Measurements from ENCODE around the gene SMKR1. TPM values are rescaled to one million over a fixed set of nuclear protein-coding genes. Genes with fewer than 3 reads are reported as not detected.

The SMKR1 gene
- total RNA-seq, 1 experiment from 2014 or later: 0.87 TPM

- H2BK5ac ChIP-seq (ENCODE audit: insufficient read length, low read length): no peak overlapping the region
- TF ChIP-seq CTCF (conservative IDR thresholded peaks at IDR 0.05): no peak
- H3K79me2 ChIP-seq (ENCODE audit: insufficient read depth, low read length): no peaks in the 10 kb centered on the region
- Mint-ChIP-seq H3K9me3 (no peaks in the 10 kb centered on the region; a peak in 1 of 5 replicates), H3K27ac (no peak overlapping the region), H3K4me3 (no peak overlapping the region), H3K27me3 (ENCODE audit: low read depth) (no peaks in the 10 kb centered on the region; the same call in 1 of the 2 replicates), H3K36me3 (ENCODE audit: insufficient read depth in 1 of 3, low read depth in 3 of 3) (no peaks in the 10 kb centered on the region), H3K4me1 (peaks cover 20 to 29% of the 10 kb centered on the region in 2 experiments)
- no peak overlapping the region for H3T11ph ChIP-seq (ENCODE audit: low read length)
- H2AK5ac ChIP-seq (ENCODE audit: insufficient read length, low read length): no peak overlapping the region
- H3K18ac ChIP-seq (ENCODE audit: insufficient read length, low read depth, low read length): no peak overlapping the region
- no peak overlapping the region for H3K9ac ChIP-seq (ENCODE audit: extremely low read depth, insufficient read length, low read length)
- no peak for DNase-seq
- no CpG with 5 or more reads among the region's 5 CpGs for WGBS (ENCODE audit: extremely low coverage, insufficient read length, low lambda C conversion rate)
- H2BK12ac ChIP-seq (ENCODE audit: insufficient read length, low read depth, low read length): no peak overlapping the region
- H3K27me3 ChIP-seq (ENCODE audit: insufficient read depth, low read length): no peaks in the 10 kb centered on the region
- no peak overlapping the region for H3K23ac ChIP-seq (ENCODE audit: insufficient read length, low read depth, low read length)
- no peaks in the 10 kb centered on the region for H3K9me3 ChIP-seq (ENCODE audit: control insufficient read depth, low read depth, low read length)
- no peaks in the 10 kb centered on the region for H3K79me1 ChIP-seq (ENCODE audit: insufficient read depth, low read depth, low read length, poor library complexity, severe bottlenecking)
- no peak overlapping the region for H3K4me2 ChIP-seq (ENCODE audit: insufficient read depth, insufficient read length, low read length)
- H3K23me2 ChIP-seq (ENCODE audit: insufficient read length, low read depth, low read length, poor library complexity, severe bottlenecking): no peaks in the 10 kb centered on the region
- H2BK120ac ChIP-seq (ENCODE audit: low read depth, low read length, poor library complexity, severe bottlenecking): no peak overlapping the region
- H3K4ac ChIP-seq (ENCODE audit: low read depth, low read length): no peak overlapping the region
- H3K4me1 ChIP-seq (ENCODE audit: insufficient read depth, low read length): no peaks in the 10 kb centered on the region
- H3K27ac ChIP-seq (ENCODE audit: insufficient read length, low read depth, low read length): no peak overlapping the region
- no peak overlapping the region for H4K8ac ChIP-seq (replicated peaks; ENCODE audit: insufficient read length, low read depth, low read length)
- H4K5ac ChIP-seq (ENCODE audit: insufficient read length, low read depth, low read length): no peak overlapping the region
- no peak overlapping the region for H2BK15ac ChIP-seq (ENCODE audit: low read depth, low read length)
- H2AFZ ChIP-seq (ENCODE audit: low read length): no peak overlapping the region
- H2BK20ac ChIP-seq (ENCODE audit: low read depth, low read length, poor library complexity, severe bottlenecking): no peak overlapping the region
- no peak overlapping the region for H4K91ac ChIP-seq (ENCODE audit: insufficient read length, low read depth, low read length)
- H4K20me1 ChIP-seq (ENCODE audit: control insufficient read depth, insufficient read depth, insufficient read length): no peaks in the 10 kb centered on the region
- no peak overlapping the region for H3K14ac ChIP-seq (ENCODE audit: insufficient read depth, low read length)
- H3K56ac ChIP-seq (ENCODE audit: insufficient read length, low read depth, low read length): no peak overlapping the region
Measured at GRCh38 chr7:129535896-129536295, 33.6 kb downstream of the SMKR1 start.
